ENCODE results near the gene FSTL4. TPM values are rescaled to one million over a fixed set of nuclear protein-coding genes. Genes with fewer than 3 reads are reported as not detected.

Gene FSTL4
- total RNA-seq, 1 experiment from 2014 or later = not detected

DNA sequence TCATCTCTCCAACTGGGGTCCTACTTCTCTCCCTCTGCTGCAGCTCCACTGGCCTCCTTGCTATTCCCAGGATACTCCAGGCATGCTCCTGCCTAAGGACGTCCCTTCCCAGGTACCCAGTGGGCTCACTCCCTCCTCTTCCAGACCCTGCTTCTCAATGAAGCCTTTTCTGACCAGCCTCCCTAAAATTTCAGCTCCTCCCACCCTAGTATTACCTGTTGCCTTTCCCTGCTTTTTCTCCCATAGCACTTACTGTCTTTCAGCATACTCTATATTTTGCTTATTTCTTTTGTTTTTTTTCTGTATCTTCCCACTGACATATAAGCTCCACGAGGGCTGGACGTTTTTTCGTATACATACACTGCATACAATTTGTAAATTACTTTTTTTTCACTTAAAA is 26.1 kb upstream of the FSTL4 start:
- no peaks in the 10 kb centered on the region for H3K4me1 Mint-ChIP-seq (ENCODE audit: low read depth, unreplicated experiment)
- no peaks in the 10 kb centered on the region for H3K9me3 Mint-ChIP-seq (ENCODE audit: low read depth, unreplicated experiment)
- intact Hi-C loops (cut with micrococcal nuclease; ENCODE audit: unreplicated experiment) = no loop called here
- no peak overlapping the region for H3K4me3 Mint-ChIP-seq (ENCODE audit: low read depth, unreplicated experiment)
- no peak overlapping the region for H3K27ac Mint-ChIP-seq (ENCODE audit: unreplicated experiment)
- H3K27me3 Mint-ChIP-seq (ENCODE audit: unreplicated experiment) = peaks cover 82% of the 10 kb centered on the region
- no peak for TF ChIP-seq CTCF (IDR thresholded peaks at IDR 0.05; ENCODE audit: unreplicated experiment)
- no peaks in the 10 kb centered on the region for H3K36me3 Mint-ChIP-seq (ENCODE audit: insufficient read depth, unreplicated experiment)
- BruUV-seq (replicated peaks) = no TSS peak
- CTCF ChIA-PET = interaction anchor here (1.1 to 1.5 kb wide), 2 partner anchors 9 to 28 kb away, joined by 3 to 4 read pairs; no protein-coding TSS in a partner anchor
- no peak for DNase-seq

- Mint-ChIP-seq H3K4me1 (ENCODE audit: low read depth, unreplicated experiment) (no peaks in the 10 kb centered on the region), H3K27ac (ENCODE audit: unreplicated experiment) (no peak overlapping the region), H3K4me3 (ENCODE audit: low read depth, unreplicated experiment) (no peak overlapping the region), H3K27me3 (ENCODE audit: unreplicated experiment) (peaks cover 80% of the 10 kb centered on the region), H3K9me3 (ENCODE audit: low read depth, unreplicated experiment) (no peaks in the 10 kb centered on the region), H3K36me3 (ENCODE audit: insufficient read depth, unreplicated experiment) (no peaks in the 10 kb centered on the region)
- DNase-seq = no peak
- intact Hi-C loops (cut with micrococcal nuclease; ENCODE audit: unreplicated experiment) = no loop called here
- CTCF ChIA-PET = interaction anchor here (1.5 kb wide), 1 partner anchor 27 kb away, joined by 4 read pairs; no protein-coding TSS in a partner anchor
- no peak for TF ChIP-seq CTCF (IDR thresholded peaks at IDR 0.05; ENCODE audit: unreplicated experiment)
- BruUV-seq (replicated peaks) = no TSS peak
Observed at GRCh38 chr5:133637206-133637605, 24.9 kb upstream of the FSTL4 start.

DNA sequence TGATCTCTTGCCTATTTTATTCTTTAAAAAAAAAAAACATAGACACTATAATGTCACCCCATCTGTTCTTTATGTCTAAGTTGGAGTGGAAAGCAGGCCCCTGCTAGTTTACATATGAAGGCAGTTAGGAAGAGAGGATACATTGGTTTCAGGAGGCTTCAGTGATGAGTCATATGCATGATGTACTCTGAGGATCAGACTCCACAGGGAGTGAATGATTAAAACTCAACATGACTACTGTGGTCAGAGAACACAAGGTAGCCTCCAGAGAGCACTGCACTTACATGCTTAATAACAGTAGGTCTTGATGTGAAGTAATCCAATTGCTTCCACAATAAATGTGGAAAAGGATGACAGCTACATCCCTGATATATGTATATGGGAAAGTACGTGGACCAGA is 22.7 kb upstream of the FSTL4 start:
- no peak for TF ChIP-seq CTCF (IDR thresholded peaks at IDR 0.05; ENCODE audit: unreplicated experiment)
- H3K9me3 Mint-ChIP-seq (ENCODE audit: low read depth, unreplicated experiment) = no peaks in the 10 kb centered on the region
- no peaks in the 10 kb centered on the region for H3K36me3 Mint-ChIP-seq (ENCODE audit: insufficient read depth, unreplicated experiment)
- CTCF ChIA-PET = no interaction called here
- DNase-seq = no peak
- no peaks in the 10 kb centered on the region for H3K4me1 Mint-ChIP-seq (ENCODE audit: low read depth, unreplicated experiment)
- H3K27ac Mint-ChIP-seq (ENCODE audit: unreplicated experiment) = no peak overlapping the region
- peaks cover 70% of the 10 kb centered on the region for H3K27me3 Mint-ChIP-seq (ENCODE audit: unreplicated experiment)
- H3K4me3 Mint-ChIP-seq (ENCODE audit: low read depth, unreplicated experiment) = no peak overlapping the region
- intact Hi-C loops (cut with micrococcal nuclease; ENCODE audit: unreplicated experiment) = no loop called here
- no TSS peak for BruUV-seq (replicated peaks)

GRCh38 chr5:133627180-133627579 is 14.8 kb upstream of the FSTL4 start:
- Mint-ChIP-seq H3K36me3 (ENCODE audit: insufficient read depth, unreplicated experiment) (no peaks in the 10 kb centered on the region), H3K4me3 (ENCODE audit: low read depth, unreplicated experiment) (no peak overlapping the region), H3K27me3 (ENCODE audit: unreplicated experiment) (peaks cover 70% of the 10 kb centered on the region), H3K9me3 (ENCODE audit: low read depth, unreplicated experiment) (no peaks in the 10 kb centered on the region), H3K4me1 (ENCODE audit: low read depth, unreplicated experiment) (no peaks in the 10 kb centered on the region), H3K27ac (ENCODE audit: unreplicated experiment) (no peak overlapping the region)
- no peak for DNase-seq
- CTCF ChIA-PET = no interaction called here
- intact Hi-C loops (cut with micrococcal nuclease; ENCODE audit: unreplicated experiment) = no loop called here
- no TSS peak for BruUV-seq (replicated peaks)
- no peak for TF ChIP-seq CTCF (IDR thresholded peaks at IDR 0.05; ENCODE audit: unreplicated experiment)
